Measurements from ENCODE around the gene LTBP4. TPM values are rescaled to one million over a fixed set of nuclear protein-coding genes. Genes with fewer than 3 reads are reported as not detected.

Gene LTBP4
- polyA plus RNA-seq, 1 donor (not counting 4 experiments of a cell fraction or from before 2014, with no cell fraction given), result 29.6 TPM

GRCh38 chr19:40639638-40639982 lies 38.4 kb downstream of the LTBP4 start:
- H3K4me2 ChIP-seq (ENCODE audit: control insufficient read depth, extremely low read depth, insufficient read depth, low read depth, low read length), result no peak overlapping the region
- H3K4me1 ChIP-seq (ENCODE audit: control insufficient read depth, extremely low read depth, insufficient read depth, low read length), result no peaks in the 10 kb centered on the region
- no peak overlapping the region for H3K9ac ChIP-seq (ENCODE audit: control insufficient read depth, extremely low read depth, insufficient read depth, low read length)
- no peaks in the 10 kb centered on the region for H3K36me3 ChIP-seq (ENCODE audit: control insufficient read depth in 2 of 2, extremely low read depth in 1 of 2, insufficient read depth in 2 of 2, low read length in 2 of 2)
- FAIRE-seq (no peak), DNase-seq (ENCODE audit: low read depth, low spot score) (no peak)
- no peaks in the 10 kb centered on the region for H3K79me2 ChIP-seq (ENCODE audit: control insufficient read depth, insufficient read depth, low read length)
- dilution Hi-C loops (cut with MboI; ENCODE audit: extremely low pct_ligation_motif_present, low sequenced_read_pairs), result no loop called here
- no peak overlapping the region for H3K4me3 ChIP-seq (ENCODE audit: control insufficient read depth in 2 of 3, extremely low read depth in 1 of 3, insufficient read depth in 2 of 3, low read depth in 1 of 3, low read length in 3 of 3)
- TF ChIP-seq EZH2 (IDR thresholded peaks at IDR 0.05; ENCODE audit: low read length), result no peak
- TF ChIP-seq, protein P1, sequence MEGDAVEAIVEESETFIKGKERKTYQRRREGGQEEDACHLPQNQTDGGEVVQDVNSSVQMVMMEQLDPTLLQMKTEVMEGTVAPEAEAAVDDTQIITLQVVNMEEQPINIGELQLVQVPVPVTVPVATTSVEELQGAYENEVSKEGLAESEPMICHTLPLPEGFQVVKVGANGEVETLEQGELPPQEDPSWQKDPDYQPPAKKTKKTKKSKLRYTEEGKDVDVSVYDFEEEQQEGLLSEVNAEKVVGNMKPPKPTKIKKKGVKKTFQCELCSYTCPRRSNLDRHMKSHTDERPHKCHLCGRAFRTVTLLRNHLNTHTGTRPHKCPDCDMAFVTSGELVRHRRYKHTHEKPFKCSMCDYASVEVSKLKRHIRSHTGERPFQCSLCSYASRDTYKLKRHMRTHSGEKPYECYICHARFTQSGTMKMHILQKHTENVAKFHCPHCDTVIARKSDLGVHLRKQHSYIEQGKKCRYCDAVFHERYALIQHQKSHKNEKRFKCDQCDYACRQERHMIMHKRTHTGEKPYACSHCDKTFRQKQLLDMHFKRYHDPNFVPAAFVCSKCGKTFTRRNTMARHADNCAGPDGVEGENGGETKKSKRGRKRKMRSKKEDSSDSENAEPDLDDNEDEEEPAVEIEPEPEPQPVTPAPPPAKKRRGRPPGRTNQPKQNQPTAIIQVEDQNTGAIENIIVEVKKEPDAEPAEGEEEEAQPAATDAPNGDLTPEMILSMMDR (optimal IDR thresholded peaks at IDR 0.05 in 1 of 3, IDR thresholded peaks at IDR 0.05 in 1 of 3, conservative IDR thresholded peaks at IDR 0.05 in 1 of 3; ENCODE audit: extremely low read depth in 1 of 3, insufficient read depth in 2 of 3, low read length in 3 of 3), result no peak
- H3K27ac ChIP-seq (ENCODE audit: control insufficient read depth, insufficient read depth, low read length), result no peak overlapping the region
- H3K9me1 ChIP-seq (ENCODE audit: control insufficient read depth, extremely low read depth, insufficient read depth, low read length), result no peaks in the 10 kb centered on the region
- H3K9me3 ChIP-seq (ENCODE audit: control insufficient read depth, low read depth, low read length), result no peaks in the 10 kb centered on the region
- no peaks in the 10 kb centered on the region for H3K27me3 ChIP-seq (ENCODE audit: control insufficient read depth, extremely low read depth, insufficient read depth, low read length)
- H4K20me1 ChIP-seq (ENCODE audit: control insufficient read depth, extremely low read depth, insufficient read depth, low read length), result no peaks in the 10 kb centered on the region
- H2AFZ ChIP-seq (ENCODE audit: control insufficient read depth, low read length), result no peak overlapping the region

- Histone ChIP-seq H3K4me2 (ENCODE audit: control insufficient read depth, extremely low read depth, insufficient read depth, low read depth, low read length) (no peak overlapping the region), H2AFZ (ENCODE audit: control insufficient read depth, low read length) (no peak overlapping the region)
These were observed 39.6 kb downstream of the LTBP4 start for GRCh38 chr19:40640744-40641143.

More at GRCh38 chr19:40640744-40641143, 39.6 kb downstream of the LTBP4 start:
- H4K20me1 ChIP-seq (ENCODE audit: control insufficient read depth, extremely low read depth, insufficient read depth, low read length), result no peaks in the 10 kb centered on the region
- dilution Hi-C loops (cut with MboI; ENCODE audit: extremely low pct_ligation_motif_present, low sequenced_read_pairs), result no loop called here
- no peak for DNase-seq (ENCODE audit: low read depth, low spot score)
- H3K27me3 ChIP-seq (ENCODE audit: control insufficient read depth, extremely low read depth, insufficient read depth, low read length), result no peaks in the 10 kb centered on the region
- no peaks in the 10 kb centered on the region for H3K36me3 ChIP-seq (ENCODE audit: control insufficient read depth in 2 of 2, extremely low read depth in 1 of 2, insufficient read depth in 2 of 2, low read length in 2 of 2)
- H3K9me1 ChIP-seq (ENCODE audit: control insufficient read depth, extremely low read depth, insufficient read depth, low read length), result no peaks in the 10 kb centered on the region
- H3K9me3 ChIP-seq (ENCODE audit: control insufficient read depth, low read depth, low read length), result no peaks in the 10 kb centered on the region
- TF ChIP-seq EZH2 (IDR thresholded peaks at IDR 0.05; ENCODE audit: low read length), result no peak
- TF ChIP-seq, protein P1 (optimal IDR thresholded peaks at IDR 0.05 in 1 of 3, IDR thresholded peaks at IDR 0.05 in 1 of 3, conservative IDR thresholded peaks at IDR 0.05 in 1 of 3; ENCODE audit: extremely low read depth in 1 of 3, insufficient read depth in 2 of 3, low read length in 3 of 3), result no peak
- no peak for FAIRE-seq
- H3K9ac ChIP-seq (ENCODE audit: control insufficient read depth, extremely low read depth, insufficient read depth, low read length), result no peak overlapping the region
- H3K4me3 ChIP-seq (ENCODE audit: control insufficient read depth in 2 of 3, extremely low read depth in 1 of 3, insufficient read depth in 2 of 3, low read depth in 1 of 3, low read length in 3 of 3), result no peak overlapping the region
- no peak overlapping the region for H3K27ac ChIP-seq (ENCODE audit: control insufficient read depth, insufficient read depth, low read length)
- H3K4me1 ChIP-seq (ENCODE audit: control insufficient read depth, extremely low read depth, insufficient read depth, low read length), result no peaks in the 10 kb centered on the region
- H3K79me2 ChIP-seq (ENCODE audit: control insufficient read depth, insufficient read depth, low read length), result no peaks in the 10 kb centered on the region
